Measurements from ENCODE around the gene TNFRSF14.

The TNFRSF14 gene

GRCh38 chr1:2528611-2528965, 27.6 kb upstream of the TNFRSF14 start:
- Histone ChIP-seq H3K4me1 (ENCODE audit: control insufficient read depth, low read length) (peaks cover 23% of the 10 kb centered on the region), H3F3A (ENCODE audit: control insufficient read depth, insufficient read depth) (no peaks in the 10 kb centered on the region), H3K27ac (ENCODE audit: low read depth, low read length) (no peak overlapping the region), H3K9me2 (replicated peaks; ENCODE audit: control insufficient read depth, low read length) (no peaks in the 10 kb centered on the region), H3K9me3 (ENCODE audit: control insufficient read depth, insufficient read depth, low read length) (no peaks in the 10 kb centered on the region), H3K4me3 (ENCODE audit: low read length) (no peak overlapping the region), H3K27me3 (ENCODE audit: control insufficient read depth, low read length) (peaks cover 53% of the 10 kb centered on the region), H3K79me2 (ENCODE audit: control insufficient read depth, low read length) (peaks cover 25% of the 10 kb centered on the region), H4K20me1 (ENCODE audit: control insufficient read depth, insufficient read depth, low read depth, low read length) (peaks cover 18% of the 10 kb centered on the region), H3K36me3 (ENCODE audit: control insufficient read depth, low read length) (peaks cover 3% of the 10 kb centered on the region; the same call in 1 of the 2 replicates), H3K4me2 (ENCODE audit: low read length) (no peak overlapping the region)
- TF ChIP-seq EZH2phosphoT487 (IDR thresholded peaks at IDR 0.05; ENCODE audit: borderline replicate concordance, low read length), result no peak; the same call in 1 of the 2 replicates
- TF ChIP-seq, protein P1, sequence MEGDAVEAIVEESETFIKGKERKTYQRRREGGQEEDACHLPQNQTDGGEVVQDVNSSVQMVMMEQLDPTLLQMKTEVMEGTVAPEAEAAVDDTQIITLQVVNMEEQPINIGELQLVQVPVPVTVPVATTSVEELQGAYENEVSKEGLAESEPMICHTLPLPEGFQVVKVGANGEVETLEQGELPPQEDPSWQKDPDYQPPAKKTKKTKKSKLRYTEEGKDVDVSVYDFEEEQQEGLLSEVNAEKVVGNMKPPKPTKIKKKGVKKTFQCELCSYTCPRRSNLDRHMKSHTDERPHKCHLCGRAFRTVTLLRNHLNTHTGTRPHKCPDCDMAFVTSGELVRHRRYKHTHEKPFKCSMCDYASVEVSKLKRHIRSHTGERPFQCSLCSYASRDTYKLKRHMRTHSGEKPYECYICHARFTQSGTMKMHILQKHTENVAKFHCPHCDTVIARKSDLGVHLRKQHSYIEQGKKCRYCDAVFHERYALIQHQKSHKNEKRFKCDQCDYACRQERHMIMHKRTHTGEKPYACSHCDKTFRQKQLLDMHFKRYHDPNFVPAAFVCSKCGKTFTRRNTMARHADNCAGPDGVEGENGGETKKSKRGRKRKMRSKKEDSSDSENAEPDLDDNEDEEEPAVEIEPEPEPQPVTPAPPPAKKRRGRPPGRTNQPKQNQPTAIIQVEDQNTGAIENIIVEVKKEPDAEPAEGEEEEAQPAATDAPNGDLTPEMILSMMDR (IDR thresholded peaks at IDR 0.05; ENCODE audit: low read depth, low read length, poor library complexity, severe bottlenecking), result no peak

- peaks cover 19% of the 10 kb centered on the region for H3K79me2 ChIP-seq (ENCODE audit: control insufficient read depth, low read length)
- H3K36me3 ChIP-seq (ENCODE audit: control insufficient read depth, low read length), result peaks cover 3% of the 10 kb centered on the region; the same call in 1 of the 2 replicates
- H3K9me2 ChIP-seq (replicated peaks; ENCODE audit: control insufficient read depth, low read length), result no peaks in the 10 kb centered on the region
- H3K27me3 ChIP-seq (ENCODE audit: control insufficient read depth, low read length), result peaks cover 56% of the 10 kb centered on the region
- H4K20me1 ChIP-seq (ENCODE audit: control insufficient read depth, insufficient read depth, low read depth, low read length), result peaks cover 13% of the 10 kb centered on the region
- H3K27ac ChIP-seq (ENCODE audit: low read depth, low read length), result no peak overlapping the region
- TF ChIP-seq, protein P1 (IDR thresholded peaks at IDR 0.05; ENCODE audit: low read depth, low read length, poor library complexity, severe bottlenecking), result no peak
- TF ChIP-seq EZH2phosphoT487 (IDR thresholded peaks at IDR 0.05; ENCODE audit: borderline replicate concordance, low read length), result peak; percentile 65; the same call in 1 of the 2 replicates
- H3K4me2 ChIP-seq (ENCODE audit: low read length), result no peak overlapping the region
- peaks cover 18% of the 10 kb centered on the region for H3K4me1 ChIP-seq (ENCODE audit: control insufficient read depth, low read length)
- no peaks in the 10 kb centered on the region for H3F3A ChIP-seq (ENCODE audit: control insufficient read depth, insufficient read depth)
- H3K4me3 ChIP-seq (ENCODE audit: low read length), result no peak overlapping the region
- no peaks in the 10 kb centered on the region for H3K9me3 ChIP-seq (ENCODE audit: control insufficient read depth, insufficient read depth, low read length)
These were observed 27.0 kb upstream of the TNFRSF14 start for GRCh38 chr1:2528966-2529783.

- Histone ChIP-seq H3K4me1 (ENCODE audit: control insufficient read depth, low read length) (peaks cover 10% of the 10 kb centered on the region), H3K79me2 (ENCODE audit: control insufficient read depth, low read length) (peaks cover 11% of the 10 kb centered on the region), H3K27ac (ENCODE audit: low read depth, low read length) (no peak within 1 kb of the TSS), H3K9me3 (ENCODE audit: control insufficient read depth, insufficient read depth, low read length) (no peaks in the 10 kb centered on the region), H3K27me3 (ENCODE audit: control insufficient read depth, low read length) (peaks cover 56% of the 10 kb centered on the region), H3K4me2 (ENCODE audit: low read length) (no peak within 1 kb of the TSS), H3K36me3 (ENCODE audit: control insufficient read depth, low read length) (peaks cover 3% of the 10 kb centered on the region; the same call in 1 of the 2 replicates), H3K4me3 (ENCODE audit: low read length) (no peak within 1 kb of the TSS), H3K9me2 (replicated peaks; ENCODE audit: control insufficient read depth, low read length) (no peaks in the 10 kb centered on the region), H4K20me1 (ENCODE audit: control insufficient read depth, insufficient read depth, low read depth, low read length) (peaks cover 5% of the 10 kb centered on the region), H3F3A (ENCODE audit: control insufficient read depth, insufficient read depth) (no peaks in the 10 kb centered on the region)
- TF ChIP-seq, protein P1 (IDR thresholded peaks at IDR 0.05; ENCODE audit: low read depth, low read length, poor library complexity, severe bottlenecking), result no peak
- no peak; the same call in 1 of the 2 replicates for TF ChIP-seq EZH2phosphoT487 (IDR thresholded peaks at IDR 0.05; ENCODE audit: borderline replicate concordance, low read length)
These were observed 26.2 kb upstream of the TNFRSF14 start, which contains the start of gene HES5 for GRCh38 chr1:2529784-2530512. TSS of gene HES5 (minus strand) at chr1:2530263. CDS start at chr1:2530164, 99 bp downstream.

Data from DOHH2 (cell line).